ENCODE measurements around the gene RRP1.

- TF ChIP-seq POLR2A (IDR thresholded peaks at IDR 0.05) (no peak), CTCF (IDR thresholded peaks at IDR 0.05) (no peak)
These were observed 36.0 kb downstream of the RRP1 start for GRCh38 chr21:43825242-43825935.

Measured in Peyer's patch (tissue), 4 donors.